Mucosa of stomach (tissue), 1 donor: Measurements from ENCODE around the gene PPP1R1A.

Experiments
- H3K27me3 ChIP-seq: one replicate; pipeline ENCODE4 v1.7.0; 2013; ENCODE audit warnings: mild to moderate bottlenecking, low read length; ENCODE audit not compliant: control insufficient read depth, insufficient read depth
- H3K36me3 ChIP-seq: one replicate; pipeline ENCODE4 v1.7.0; 2013; ENCODE audit warnings: low read length; ENCODE audit not compliant: control insufficient read depth, insufficient read depth
- H3K4me1 ChIP-seq: one replicate; pipeline ENCODE4 v1.7.0; 2013; ENCODE audit warnings: mild to moderate bottlenecking, low read length; ENCODE audit not compliant: control insufficient read depth, insufficient read depth
- H3K4me3 ChIP-seq: one replicate; pipeline ENCODE4 v1.7.0; 2013; ENCODE audit warnings: low read length
- H3K9ac ChIP-seq: one replicate; pipeline ENCODE4 v1.7.0; 2013; ENCODE audit warnings: mild to moderate bottlenecking, low read length, moderate library complexity
- H3K9me3 ChIP-seq: one replicate; pipeline ENCODE4 v1.7.0; 2013; ENCODE audit warnings: mild to moderate bottlenecking, low read length, moderate library complexity; ENCODE audit not compliant: control insufficient read depth
- donor health status: Pancreatic carcinoma.

Gene PPP1R1A

DNA sequence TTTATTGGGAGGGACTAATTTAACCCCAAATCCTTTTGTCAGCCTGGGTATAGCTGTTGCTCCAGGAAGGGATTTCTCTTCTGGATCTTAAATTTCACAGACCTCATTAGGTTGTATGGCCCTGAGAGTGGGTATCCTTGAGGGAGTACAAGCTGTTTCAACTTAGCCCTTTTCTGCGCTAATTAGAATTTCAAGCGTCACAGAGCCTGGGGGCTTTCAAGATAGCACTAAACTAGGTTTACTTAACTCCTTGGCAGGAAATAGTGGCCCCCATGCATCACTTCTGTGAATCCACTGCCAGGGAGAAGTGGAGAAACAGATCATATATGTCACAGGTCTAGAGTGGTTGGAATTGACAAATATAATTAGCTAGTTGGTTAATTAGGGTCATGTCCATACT, 44.9 kb downstream of the PPP1R1A start:
- H3K4me3 ChIP-seq, result no peak overlapping the region
- H3K27me3 ChIP-seq, result peaks cover 16% of the 10 kb centered on the region
- no peak overlapping the region for H3K9ac ChIP-seq
- no peaks in the 10 kb centered on the region for H3K4me1 ChIP-seq
- H3K9me3 ChIP-seq, result no peaks in the 10 kb centered on the region
- H3K36me3 ChIP-seq, result no peaks in the 10 kb centered on the region

DNA sequence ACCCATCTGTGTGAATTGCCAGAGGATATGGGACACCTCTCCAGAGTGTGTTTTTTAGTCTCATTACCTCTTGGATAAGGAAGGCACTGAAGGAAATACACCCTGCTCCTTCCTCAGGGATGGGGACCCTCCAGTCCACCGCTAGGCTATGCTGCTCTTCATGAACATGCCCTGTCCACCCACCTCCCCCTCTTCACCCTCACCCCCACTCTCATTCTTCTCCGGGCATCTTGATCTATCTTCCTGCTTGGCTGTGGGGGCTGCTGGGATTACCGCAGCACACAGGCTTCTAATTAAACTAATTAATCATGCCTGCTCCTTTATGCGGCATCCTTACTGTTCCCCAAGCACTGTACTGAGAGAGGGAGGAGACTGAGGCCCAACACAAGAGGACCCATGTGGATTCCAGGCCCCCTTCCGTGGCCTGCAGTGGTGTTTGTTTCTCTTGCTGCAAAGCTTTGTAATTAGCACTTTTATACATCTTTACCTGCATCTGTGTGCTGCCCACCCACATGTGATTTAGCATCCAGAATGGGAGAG, 46.6 kb downstream of the PPP1R1A start:
- no peak overlapping the region for H3K9ac ChIP-seq
- no peak overlapping the region for H3K4me3 ChIP-seq
- no peaks in the 10 kb centered on the region for H3K36me3 ChIP-seq
- H3K27me3 ChIP-seq, result peaks cover 3% of the 10 kb centered on the region
- no peaks in the 10 kb centered on the region for H3K4me1 ChIP-seq
- H3K9me3 ChIP-seq, result no peaks in the 10 kb centered on the region

DNA sequence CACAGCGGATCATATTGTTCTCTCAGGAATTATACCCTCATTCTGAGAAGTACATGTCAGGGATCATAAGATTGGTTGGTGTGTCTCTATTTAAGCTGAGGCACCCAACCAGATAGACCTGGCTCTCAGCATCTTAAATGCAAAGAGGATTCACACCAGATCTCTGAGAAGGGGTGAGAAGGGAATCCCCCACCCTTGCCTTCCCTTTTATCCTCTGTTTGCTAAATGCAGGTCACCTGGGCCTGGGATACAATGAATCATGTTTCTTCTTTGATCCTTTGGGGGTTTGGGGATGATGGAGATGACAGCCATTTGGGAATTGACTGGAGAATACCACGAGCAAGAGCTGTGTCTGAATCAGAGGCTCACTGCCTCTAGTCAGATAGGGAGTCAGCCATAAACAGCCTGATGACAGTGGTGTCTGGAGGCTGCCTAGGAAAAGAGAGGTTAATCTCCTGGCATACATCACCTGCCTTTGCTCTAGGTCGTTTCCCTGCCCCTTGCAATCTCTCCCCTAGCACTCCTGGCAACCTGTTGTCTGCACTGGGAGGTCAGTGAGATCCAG, 50.2 kb downstream of the PPP1R1A start:
- no peak overlapping the region for H3K9ac ChIP-seq
- H3K36me3 ChIP-seq, result no peaks in the 10 kb centered on the region
- no peak overlapping the region for H3K4me3 ChIP-seq
- no peaks in the 10 kb centered on the region for H3K9me3 ChIP-seq
- H3K27me3 ChIP-seq, result no peaks in the 10 kb centered on the region
- H3K4me1 ChIP-seq, result no peaks in the 10 kb centered on the region

DNA sequence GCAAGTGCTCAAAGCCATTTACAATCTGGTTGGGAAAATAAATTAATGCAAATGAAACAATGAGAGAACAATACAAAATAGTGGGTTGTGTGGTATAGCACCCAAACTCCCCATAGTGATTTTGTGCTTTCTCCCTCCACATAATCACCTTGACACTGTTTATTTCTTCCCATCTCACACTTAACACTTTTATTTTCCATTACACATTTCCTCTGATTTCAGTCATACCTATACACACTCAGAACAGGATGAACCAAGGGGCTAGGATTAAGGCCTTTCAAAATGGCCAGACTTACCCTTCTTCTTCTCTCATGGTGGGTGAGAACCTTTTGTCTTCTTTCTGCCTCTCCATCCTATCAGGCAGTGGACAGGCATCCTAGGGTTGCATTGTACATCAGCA, 53.0 kb downstream of the PPP1R1A start:
- Histone ChIP-seq H3K4me3 (no peak overlapping the region), H3K9me3 (no peaks in the 10 kb centered on the region), H3K4me1 (no peaks in the 10 kb centered on the region), H3K27me3 (no peaks in the 10 kb centered on the region), H3K9ac (no peak overlapping the region), H3K36me3 (no peaks in the 10 kb centered on the region)

DNA sequence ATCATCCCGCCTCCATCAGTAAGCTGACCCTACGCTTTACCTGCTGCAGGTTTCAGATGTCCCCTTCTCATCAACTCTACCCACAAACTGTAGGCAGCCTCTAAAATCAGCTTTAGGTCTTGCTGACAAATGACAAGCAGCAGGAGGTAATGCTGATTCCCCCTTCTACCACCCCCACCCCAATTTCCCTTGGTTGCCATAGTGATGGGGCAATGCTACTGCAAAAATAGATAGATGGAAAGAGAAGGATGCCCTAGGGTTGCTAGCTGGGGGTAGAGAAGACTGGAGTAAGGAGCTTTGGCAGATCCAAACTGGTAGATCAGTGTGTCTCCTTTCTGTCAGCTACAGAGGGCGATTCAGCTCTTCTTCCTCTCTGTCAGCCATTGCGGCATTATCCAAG, 58.9 kb downstream of the PPP1R1A start:
- Histone ChIP-seq H3K9me3 (no peaks in the 10 kb centered on the region), H3K27me3 (no peaks in the 10 kb centered on the region), H3K4me1 (no peaks in the 10 kb centered on the region), H3K9ac (no peak overlapping the region), H3K36me3 (no peaks in the 10 kb centered on the region), H3K4me3 (no peak overlapping the region)
